AG04449 (cell line): ENCODE results near the gene PAPSS2.
A peak's percentile ranks its signal among the peaks of the same experiment; 100 is the strongest.

ENCODE experiments used
- CTCF ChIA-PET: fragments of 350-600 bp; formaldehyde crosslinking; extraction: SDS; loops from one replicate; lab custom pipeline; 2021; ENCODE audit warnings: antibody characterized with exemption; lab: Yijun Ruan, JAX
- POLR2A ChIA-PET: fragments of 400-600, 350-600 bp; formaldehyde crosslinking; extraction: SDS; loops from one replicate; lab custom pipeline; 2020; ENCODE audit warnings: antibody characterized with exemption, inconsistent platforms; lab: Yijun Ruan, JAX
- DNase-seq: peaks from one replicate; pipeline ENCODE4 v3.0.0-alpha.2; 2010; ENCODE audit warnings: low read depth, low spot score
- H3K4me3 ChIP-seq: 2 replicates; pipeline ENCODE4 v1.5.1; 2011; ENCODE audit warnings: low read depth, mild to moderate bottlenecking, control low read depth, low read length
- TF ChIP-seq, protein P1 (sequence below): IDR thresholded peaks from one replicate; pipeline ENCODE4 v1.5.1; 2011; ENCODE audit warnings: mild to moderate bottlenecking, moderate library complexity, low read length, control low read depth, inconsistent platforms; ENCODE audit not compliant: insufficient read depth; ENCODE audit errors: missing control alignments

PAPSS2 gene

DNA sequence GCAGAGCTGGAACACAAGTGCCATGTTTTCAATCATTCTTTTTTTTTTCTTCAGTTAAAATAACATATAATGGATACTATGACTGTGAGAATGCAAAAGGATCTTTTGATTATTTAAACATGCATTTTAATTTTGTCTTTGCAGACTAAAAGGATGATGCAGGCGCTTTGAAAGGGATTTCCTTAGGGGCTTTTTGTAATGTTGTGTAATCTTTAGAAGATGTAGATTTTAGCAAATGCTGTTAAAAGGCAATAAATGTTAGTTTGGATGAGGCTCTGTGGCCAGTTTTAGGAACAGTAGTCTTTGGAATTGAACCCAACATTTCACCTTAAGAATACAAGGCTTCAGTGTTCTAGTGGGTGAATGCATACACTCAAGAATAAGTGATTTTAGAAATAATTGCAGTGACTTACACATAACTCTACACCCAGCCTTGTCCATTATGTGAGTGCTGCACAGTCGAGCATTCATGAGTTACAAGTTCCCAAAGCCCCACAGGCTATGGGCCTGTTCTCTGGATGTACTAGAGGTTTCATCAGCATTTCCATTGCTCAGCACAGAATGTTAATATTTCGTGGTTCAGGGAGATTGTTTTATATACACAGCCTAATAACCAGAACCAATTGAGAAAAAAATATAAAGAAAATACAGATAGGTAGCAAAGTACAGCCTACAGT is 11.6 kb downstream of the PAPSS2 start:
- DNase-seq, result no peak
- CTCF ChIA-PET, result interaction anchor here (3.8 kb wide), 1 partner anchor 10 kb away, joined by 17 read pairs; no protein-coding TSS in a partner anchor
- POLR2A ChIA-PET, result interaction anchor here (0.7 kb wide), 1 partner anchor 1261 kb away, joined by 3 read pairs; no protein-coding TSS in a partner anchor

DNA sequence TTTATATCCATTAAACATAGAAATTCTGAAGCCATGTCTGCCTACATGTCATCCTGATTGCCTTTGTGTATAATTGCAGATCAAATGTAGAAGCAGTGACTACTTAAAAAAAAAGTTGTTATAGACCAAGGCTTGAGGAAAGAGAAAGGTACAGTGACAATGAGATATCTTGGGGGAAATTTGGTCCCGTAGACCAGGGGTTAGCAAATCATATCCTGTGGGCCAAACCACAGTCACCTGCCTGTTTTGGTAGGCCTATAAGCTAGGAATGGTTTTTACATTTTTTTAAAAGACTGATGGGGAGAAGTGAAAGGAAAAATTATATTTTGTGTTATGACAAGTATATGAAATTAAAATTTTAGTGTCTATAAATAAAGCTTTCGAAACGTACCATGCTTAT is 12.9 kb downstream of the PAPSS2 start:
- no peak overlapping the region for H3K4me3 ChIP-seq
- TF ChIP-seq, protein P1, sequence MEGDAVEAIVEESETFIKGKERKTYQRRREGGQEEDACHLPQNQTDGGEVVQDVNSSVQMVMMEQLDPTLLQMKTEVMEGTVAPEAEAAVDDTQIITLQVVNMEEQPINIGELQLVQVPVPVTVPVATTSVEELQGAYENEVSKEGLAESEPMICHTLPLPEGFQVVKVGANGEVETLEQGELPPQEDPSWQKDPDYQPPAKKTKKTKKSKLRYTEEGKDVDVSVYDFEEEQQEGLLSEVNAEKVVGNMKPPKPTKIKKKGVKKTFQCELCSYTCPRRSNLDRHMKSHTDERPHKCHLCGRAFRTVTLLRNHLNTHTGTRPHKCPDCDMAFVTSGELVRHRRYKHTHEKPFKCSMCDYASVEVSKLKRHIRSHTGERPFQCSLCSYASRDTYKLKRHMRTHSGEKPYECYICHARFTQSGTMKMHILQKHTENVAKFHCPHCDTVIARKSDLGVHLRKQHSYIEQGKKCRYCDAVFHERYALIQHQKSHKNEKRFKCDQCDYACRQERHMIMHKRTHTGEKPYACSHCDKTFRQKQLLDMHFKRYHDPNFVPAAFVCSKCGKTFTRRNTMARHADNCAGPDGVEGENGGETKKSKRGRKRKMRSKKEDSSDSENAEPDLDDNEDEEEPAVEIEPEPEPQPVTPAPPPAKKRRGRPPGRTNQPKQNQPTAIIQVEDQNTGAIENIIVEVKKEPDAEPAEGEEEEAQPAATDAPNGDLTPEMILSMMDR, result no peak
- ChIA-PET POLR2A (interaction anchor here (0.9 kb wide), 1 partner anchor 9 kb away, joined by 3 read pairs; no protein-coding TSS in a partner anchor), CTCF (interaction anchor here (3.8 kb wide), 1 partner anchor 12 kb away, joined by 17 read pairs; no protein-coding TSS in a partner anchor)
- DNase-seq, result no peak

More for the DNA sequence above, 11.6 kb downstream of the PAPSS2 start:
- no peak overlapping the region for H3K4me3 ChIP-seq
- TF ChIP-seq, protein P1, result no peak

DNA sequence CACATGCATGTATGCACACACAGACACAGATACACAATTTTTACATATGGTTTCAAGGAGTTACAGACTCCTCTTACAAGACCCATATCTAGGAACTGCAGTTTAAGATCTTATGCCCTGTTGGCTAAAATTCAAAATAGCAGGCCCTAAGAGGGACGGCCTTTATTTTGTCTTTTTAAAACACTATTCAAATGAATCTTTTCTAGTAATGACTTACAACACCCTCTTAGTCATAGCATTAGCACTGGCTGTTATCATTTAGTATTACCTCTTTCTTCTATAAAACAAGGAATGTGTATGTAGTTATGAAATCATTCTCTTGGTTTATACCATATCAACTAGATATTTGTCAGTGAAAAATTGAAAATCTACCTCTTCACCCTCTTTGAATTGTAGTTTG is 15.3 kb downstream of the PAPSS2 start:
- ChIA-PET CTCF (interaction anchor here (1.5 kb wide), 1 partner anchor 60 kb away, joined by 3 read pairs; no protein-coding TSS in a partner anchor), POLR2A (interaction anchor here (0.6 kb wide), 1 partner anchor 38 kb away, joined by 3 read pairs; no protein-coding TSS in a partner anchor)
- no peak for DNase-seq
- TF ChIP-seq, protein P1, result no peak
- H3K4me3 ChIP-seq, result no peak overlapping the region

DNA sequence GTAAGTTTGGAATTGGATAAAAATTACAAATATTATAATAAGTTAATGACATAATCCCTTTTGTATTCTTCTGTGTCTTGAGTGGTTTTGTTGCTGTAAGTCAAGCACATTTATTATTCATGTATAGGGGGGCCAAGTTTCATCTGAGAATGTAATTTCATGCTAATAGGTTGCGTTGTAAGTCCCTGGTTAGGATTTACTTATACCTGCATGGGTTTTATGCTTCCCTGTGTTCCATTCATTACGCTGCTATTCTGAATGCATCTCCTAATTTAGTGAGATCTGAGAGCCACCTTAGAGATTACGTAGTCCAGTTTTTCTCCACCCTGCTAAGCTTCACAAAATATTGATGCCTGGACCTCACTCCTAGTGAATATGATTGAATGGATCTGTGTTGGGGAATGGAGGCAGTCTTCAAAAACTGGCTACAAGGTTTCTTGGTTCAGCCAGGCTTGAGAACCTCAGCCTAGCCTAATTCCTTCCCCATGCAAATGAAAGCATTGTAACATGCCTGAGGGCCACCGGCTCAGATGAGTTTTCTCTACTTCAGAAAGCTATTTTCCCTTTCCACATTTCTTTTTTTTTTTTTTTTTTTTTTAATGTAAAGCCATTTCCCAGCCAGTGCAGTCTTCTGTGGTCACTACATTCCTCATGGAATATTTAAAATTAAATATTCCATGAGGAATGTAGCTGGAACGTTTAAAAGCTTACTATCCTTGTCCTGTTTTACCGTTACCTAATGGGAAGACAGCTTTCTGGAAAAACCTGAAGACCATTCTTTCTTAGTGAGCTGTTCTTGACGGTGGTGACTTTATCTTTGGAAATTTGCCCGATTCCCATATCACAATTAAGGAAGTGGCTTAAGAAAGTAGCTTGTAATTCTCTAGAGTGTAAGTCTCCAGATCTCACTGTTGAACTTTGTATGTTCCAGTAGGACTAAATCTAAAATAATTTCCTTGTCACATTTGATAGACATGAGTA is 16.0 kb downstream of the PAPSS2 start:
- DNase-seq, result peak; percentile 85
- TF ChIP-seq, protein P1, result no peak
- POLR2A ChIA-PET, result interaction anchor here (0.6 to 1.1 kb wide), 6 partner anchors 16 to 103 kb away, joined by 3 to 7 read pairs (median 3); partner anchors contain the start of gene PAPSS2
- H3K4me3 ChIP-seq, result no peak overlapping the region
- CTCF ChIA-PET, result interaction anchor here (0.7 to 1.5 kb wide), 3 partner anchors 10 to 59 kb away, joined by 3 to 4 read pairs (median 3); no protein-coding TSS in a partner anchor

DNA sequence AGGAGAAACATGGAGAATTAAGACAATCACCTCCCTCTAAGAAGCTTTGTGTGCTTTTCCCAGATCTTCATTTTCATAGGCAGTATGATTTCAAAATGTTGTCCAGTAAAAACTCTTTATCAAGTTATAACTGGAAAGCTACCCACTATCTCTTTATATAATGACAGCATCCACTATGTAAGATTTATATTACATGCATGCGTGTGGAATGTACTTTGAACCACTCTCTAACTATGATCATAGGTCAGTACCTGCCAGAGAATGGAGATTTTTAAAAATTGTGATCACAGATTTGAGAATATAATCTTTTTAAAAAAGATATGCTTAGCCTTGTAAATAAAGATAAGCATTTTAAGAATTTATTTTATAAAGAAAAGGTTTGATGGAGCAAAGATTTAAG is 17.9 kb downstream of the PAPSS2 start:
- H3K4me3 ChIP-seq, result no peak overlapping the region
- ChIA-PET POLR2A (no interaction called here), CTCF (interaction anchor here (1.2 kb wide), 1 partner anchor 13 kb away, joined by 4 read pairs; no protein-coding TSS in a partner anchor)
- TF ChIP-seq, protein P1, result no peak
- DNase-seq, result no peak

DNA sequence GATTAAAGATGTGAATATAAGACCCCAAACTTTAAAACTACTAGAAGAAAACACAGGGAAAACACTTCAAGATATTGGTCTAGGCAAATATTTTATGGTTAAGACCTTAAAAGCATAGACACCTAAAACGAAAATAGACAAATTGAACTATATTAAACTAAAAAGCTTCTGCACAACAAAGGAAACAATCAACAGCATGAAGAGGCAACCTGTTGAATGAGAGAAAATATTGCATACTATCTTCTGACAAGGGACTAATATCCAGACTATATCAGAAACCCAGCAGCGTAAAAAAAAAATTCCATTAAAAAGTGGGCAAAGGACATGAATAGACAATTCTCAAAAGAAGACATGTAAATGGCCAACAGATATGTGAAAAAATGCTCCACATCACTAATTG is 18.6 kb downstream of the PAPSS2 start:
- POLR2A ChIA-PET, result no interaction called here
- no peak overlapping the region for H3K4me3 ChIP-seq
- no peak for DNase-seq
- TF ChIP-seq, protein P1, result no peak
- CTCF ChIA-PET, result no interaction called here
